ENCODE measurements around the gene GP1BB. TPM values are rescaled to one million over a fixed set of nuclear protein-coding genes. Genes with fewer than 3 reads are reported as not detected.

GP1BB gene
- total and polyA plus RNA-seq, 10 of the 15 experiments (the other 5 are each of a cell fraction or from before 2014, with no cell fraction given), result 0.05 to 0.28 (median 0.28) TPM; not detected in 7

GRCh38 chr22:19700790-19701419 lies 22.4 kb upstream of the GP1BB start (continued):
- TF ChIP-seq CEBPB (IDR thresholded peaks at IDR 0.05; ENCODE audit: borderline replicate concordance in 1 of 2, low read depth in 2 of 2, low read length in 2 of 2), result no peak

- no peaks in the 10 kb centered on the region for H3K27me3 ChIP-seq (replicated peaks in 1 of 2; ENCODE audit: control insufficient read depth in 2 of 2, insufficient read depth in 2 of 2, low read length in 1 of 2)
- FAIRE-seq, result no peak
- H3K4me1 ChIP-seq (ENCODE audit: control insufficient read depth, insufficient read depth, low read length), result no peaks in the 10 kb centered on the region
- RAD21 ChIA-PET (ENCODE audit: unreplicated experiment), result interaction anchor here (1.3 kb wide), 1 partner anchor 209 kb away, joined by 3 read pairs; no protein-coding TSS in a partner anchor
- BruUV-seq (replicated peaks), result no TSS peak
- no peak for ATAC-seq
- H3K9ac ChIP-seq (ENCODE audit: control insufficient read depth, insufficient read depth, low read length), result no peak overlapping the region
- intact Hi-C loops (cut with micrococcal nuclease; ENCODE audit: unreplicated experiment), result no loop called here
- TF ChIP-seq NBN (IDR thresholded peaks at IDR 0.05), result no peak
- no peak for TF ChIP-seq MEF2A (IDR thresholded peaks at IDR 0.05; ENCODE audit: insufficient read depth, low read depth, low read length)
- TF ChIP-seq CHD1 (IDR thresholded peaks at IDR 0.05; ENCODE audit: low read depth, low read length), result no peak
- TF ChIP-seq STAT3 (IDR thresholded peaks at IDR 0.05; ENCODE audit: low read depth, low read length), result no peak
- TF ChIP-seq EP300 (IDR thresholded peaks at IDR 0.05; ENCODE audit: borderline replicate concordance in 1 of 2, control insufficient read depth in 1 of 2, low read depth in 2 of 2, low read length in 2 of 2), result no peak
- TF ChIP-seq ZNF207 (IDR thresholded peaks at IDR 0.05; ENCODE audit: borderline replicate concordance), result no peak
- no peak for TF ChIP-seq NFXL1 (IDR thresholded peaks at IDR 0.05; ENCODE audit: borderline replicate concordance)
- no peak for TF ChIP-seq PAX8 (IDR thresholded peaks at IDR 0.05)
- TF ChIP-seq YY1 (IDR thresholded peaks at IDR 0.05; ENCODE audit: low read depth, low read length), result no peak
- DNase-seq (ENCODE audit: low read depth, low spot score), result no peak
- no peak overlapping the region for H3K4me2 ChIP-seq (ENCODE audit: control insufficient read depth, insufficient read depth)
- SMC1A ChIA-PET (ENCODE audit: uncharacterized antibody, unreplicated experiment), result no interaction called here
- H3K9me3 ChIP-seq (replicated peaks; ENCODE audit: control insufficient read depth, insufficient read depth, low read length), result no peaks in the 10 kb centered on the region
- H3K4me3 ChIP-seq, result no peak overlapping the region
- H3K36me3 ChIP-seq (ENCODE audit: control insufficient read depth in 2 of 2, insufficient read depth in 2 of 2, low read length in 1 of 2), result no peaks in the 10 kb centered on the region
- H2AFZ ChIP-seq (ENCODE audit: control insufficient read depth, low read depth, low read length), result no peak overlapping the region
- no peaks in the 10 kb centered on the region for H3K79me2 ChIP-seq (ENCODE audit: control insufficient read depth, insufficient read depth, low read length)
- no peak overlapping the region for H3K27ac ChIP-seq (ENCODE audit: control insufficient read depth, insufficient read depth)
- in situ Hi-C loops (cut with MboI), result no loop called here
- CTCF ChIA-PET, result no interaction called here
- WGBS (ENCODE audit: insufficient coverage, insufficient replicate concordance, low lambda C conversion rate, missing lambda C conversion rate), result 27% methylated on average over 9 of the region's 10 CpGs
- POLR2A ChIA-PET, result no interaction called here
- H4K20me1 ChIP-seq (ENCODE audit: control insufficient read depth, insufficient read depth), result no peaks in the 10 kb centered on the region
Observed at GRCh38 chr22:19701420-19702145, 21.8 kb upstream of the GP1BB start.
